Uterus (tissue), 2 donors: ENCODE measurements around the gene BEND7.

Source experiments
- POLR2A ChIP-seq, 2 donors: fragments of 450-650 bp; IDR thresholded peaks; one replicate each; pipeline ENCODE4 v1.6.1; 2016; ENCODE audit warnings: antibody characterized with exemption in 2 of 2, mild to moderate bottlenecking in 1 of 2, moderate library complexity in 1 of 2
- TF ChIP-seq, protein P1 (sequence below), 4 experiments: fragments of 200-600 bp in 2 of 4; fragments of 450-650 bp in 2 of 4; sonication (generic) in 2 of 4; IDR thresholded peaks; one replicate each; pipeline ENCODE4 v1.5.1; 2016 to 2019; ENCODE audit warnings: antibody characterized with exemption in 4 of 4, mild to moderate bottlenecking in 2 of 4, moderate library complexity in 1 of 4

DNA sequence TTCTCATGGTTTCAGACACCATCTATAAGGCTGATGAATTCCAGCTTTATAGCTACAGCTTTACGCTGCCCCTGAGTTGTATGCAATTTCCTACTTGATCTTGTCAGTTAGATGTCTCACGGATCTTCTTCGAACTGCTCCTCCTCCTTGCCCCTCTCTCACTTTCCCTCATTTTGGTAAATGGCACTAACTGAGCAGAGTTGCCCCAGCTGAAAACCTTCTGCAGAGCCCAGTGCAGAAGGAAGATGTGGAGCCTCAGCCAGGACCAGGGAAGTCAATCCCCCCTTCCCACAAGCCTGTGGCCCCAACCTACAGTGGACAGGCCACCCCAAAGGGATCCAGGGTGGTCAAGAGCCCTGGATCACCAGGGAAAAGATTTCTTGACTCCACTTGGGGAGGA, 131.8 kb downstream of the BEND7 start:
- TF ChIP-seq, protein P1, sequence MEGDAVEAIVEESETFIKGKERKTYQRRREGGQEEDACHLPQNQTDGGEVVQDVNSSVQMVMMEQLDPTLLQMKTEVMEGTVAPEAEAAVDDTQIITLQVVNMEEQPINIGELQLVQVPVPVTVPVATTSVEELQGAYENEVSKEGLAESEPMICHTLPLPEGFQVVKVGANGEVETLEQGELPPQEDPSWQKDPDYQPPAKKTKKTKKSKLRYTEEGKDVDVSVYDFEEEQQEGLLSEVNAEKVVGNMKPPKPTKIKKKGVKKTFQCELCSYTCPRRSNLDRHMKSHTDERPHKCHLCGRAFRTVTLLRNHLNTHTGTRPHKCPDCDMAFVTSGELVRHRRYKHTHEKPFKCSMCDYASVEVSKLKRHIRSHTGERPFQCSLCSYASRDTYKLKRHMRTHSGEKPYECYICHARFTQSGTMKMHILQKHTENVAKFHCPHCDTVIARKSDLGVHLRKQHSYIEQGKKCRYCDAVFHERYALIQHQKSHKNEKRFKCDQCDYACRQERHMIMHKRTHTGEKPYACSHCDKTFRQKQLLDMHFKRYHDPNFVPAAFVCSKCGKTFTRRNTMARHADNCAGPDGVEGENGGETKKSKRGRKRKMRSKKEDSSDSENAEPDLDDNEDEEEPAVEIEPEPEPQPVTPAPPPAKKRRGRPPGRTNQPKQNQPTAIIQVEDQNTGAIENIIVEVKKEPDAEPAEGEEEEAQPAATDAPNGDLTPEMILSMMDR (IDR thresholded peaks at IDR 0.05): no peak
- no peak for TF ChIP-seq POLR2A (IDR thresholded peaks at IDR 0.05)
